ENCODE measurements around the gene HES5.

DNA sequence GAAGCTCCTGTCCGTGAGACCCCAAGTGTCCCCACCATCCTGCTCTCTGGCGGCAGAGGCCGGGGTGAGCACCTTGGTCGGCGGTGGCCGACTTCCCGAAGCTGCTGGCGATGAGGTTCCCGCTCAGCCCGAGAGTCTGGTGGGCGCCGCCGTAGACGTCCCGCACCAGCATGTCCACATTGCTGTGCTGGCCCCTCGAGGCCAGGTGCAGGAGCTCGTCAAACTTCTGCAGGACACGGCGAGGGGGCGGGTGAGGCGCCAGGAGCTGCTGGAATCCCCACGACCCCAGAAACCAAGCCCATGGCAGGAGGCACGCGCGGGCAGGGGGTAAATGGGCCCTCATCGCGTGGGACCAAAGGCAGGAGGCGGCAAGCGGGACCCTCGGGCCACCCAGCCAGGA is 10.3 kb downstream of the HES5 start:
- no peak for TF ChIP-seq POLR2A (IDR thresholded peaks at IDR 0.05)
- TF ChIP-seq, protein P1, sequence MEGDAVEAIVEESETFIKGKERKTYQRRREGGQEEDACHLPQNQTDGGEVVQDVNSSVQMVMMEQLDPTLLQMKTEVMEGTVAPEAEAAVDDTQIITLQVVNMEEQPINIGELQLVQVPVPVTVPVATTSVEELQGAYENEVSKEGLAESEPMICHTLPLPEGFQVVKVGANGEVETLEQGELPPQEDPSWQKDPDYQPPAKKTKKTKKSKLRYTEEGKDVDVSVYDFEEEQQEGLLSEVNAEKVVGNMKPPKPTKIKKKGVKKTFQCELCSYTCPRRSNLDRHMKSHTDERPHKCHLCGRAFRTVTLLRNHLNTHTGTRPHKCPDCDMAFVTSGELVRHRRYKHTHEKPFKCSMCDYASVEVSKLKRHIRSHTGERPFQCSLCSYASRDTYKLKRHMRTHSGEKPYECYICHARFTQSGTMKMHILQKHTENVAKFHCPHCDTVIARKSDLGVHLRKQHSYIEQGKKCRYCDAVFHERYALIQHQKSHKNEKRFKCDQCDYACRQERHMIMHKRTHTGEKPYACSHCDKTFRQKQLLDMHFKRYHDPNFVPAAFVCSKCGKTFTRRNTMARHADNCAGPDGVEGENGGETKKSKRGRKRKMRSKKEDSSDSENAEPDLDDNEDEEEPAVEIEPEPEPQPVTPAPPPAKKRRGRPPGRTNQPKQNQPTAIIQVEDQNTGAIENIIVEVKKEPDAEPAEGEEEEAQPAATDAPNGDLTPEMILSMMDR (IDR thresholded peaks at IDR 0.05): no peak

Data from prostate gland (tissue), 2 donors.